ENCODE measurements around the gene MVB12B.
"Not testable (repeated sequence)": the region's sequence is repeated elsewhere in the genome, so short reads cannot be mapped to it uniquely, and the experiment has no call there.

MVB12B gene

DNA sequence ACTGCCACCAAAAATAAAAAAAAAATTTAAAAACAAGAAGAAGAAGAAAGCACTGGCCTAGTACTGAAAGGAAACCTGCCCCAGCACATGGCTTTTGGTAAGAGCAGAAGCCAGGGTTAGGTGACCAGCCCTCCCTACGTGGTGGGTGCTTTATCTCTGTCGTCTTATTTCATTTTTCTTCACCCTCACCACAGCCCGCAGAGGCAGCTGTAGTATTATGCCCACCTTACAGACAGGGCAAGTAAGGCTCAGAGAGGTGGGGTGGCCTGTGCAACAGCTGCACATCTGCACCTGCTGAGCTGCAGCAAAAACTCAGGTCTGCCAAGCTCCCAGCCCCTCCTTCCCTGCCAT lies 146.3 kb downstream of the MVB12B start:
- no peak for DNase-seq (ENCODE audit: low read depth)

DNA sequence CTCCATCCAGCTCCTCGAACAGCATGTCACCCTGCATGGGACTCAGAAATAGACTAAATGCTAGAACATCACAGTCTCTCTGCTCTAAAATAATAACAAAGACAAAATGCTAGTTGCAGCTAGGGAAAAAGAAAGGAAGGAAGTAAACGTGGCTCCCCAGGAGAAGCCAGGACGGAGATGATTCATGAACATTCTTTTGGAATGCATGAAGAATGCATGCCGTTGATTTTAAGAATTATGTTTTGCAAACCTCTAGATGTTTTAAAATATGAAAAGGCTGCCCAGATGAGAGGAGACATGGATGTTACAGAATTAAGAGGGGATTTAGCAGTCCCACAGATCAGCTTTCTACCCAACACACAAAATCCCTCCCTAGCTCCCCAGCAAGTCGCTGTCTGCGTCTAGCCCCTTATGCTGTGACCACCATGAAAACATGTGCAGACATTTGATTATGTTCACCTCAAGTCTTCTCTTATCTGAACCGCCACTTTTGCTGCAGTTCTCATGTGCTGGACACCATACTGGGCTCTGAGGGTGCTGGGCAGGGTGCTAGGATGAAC lies 147.7 kb downstream of the MVB12B start:
- no peak for DNase-seq (ENCODE audit: low read depth)

DNA sequence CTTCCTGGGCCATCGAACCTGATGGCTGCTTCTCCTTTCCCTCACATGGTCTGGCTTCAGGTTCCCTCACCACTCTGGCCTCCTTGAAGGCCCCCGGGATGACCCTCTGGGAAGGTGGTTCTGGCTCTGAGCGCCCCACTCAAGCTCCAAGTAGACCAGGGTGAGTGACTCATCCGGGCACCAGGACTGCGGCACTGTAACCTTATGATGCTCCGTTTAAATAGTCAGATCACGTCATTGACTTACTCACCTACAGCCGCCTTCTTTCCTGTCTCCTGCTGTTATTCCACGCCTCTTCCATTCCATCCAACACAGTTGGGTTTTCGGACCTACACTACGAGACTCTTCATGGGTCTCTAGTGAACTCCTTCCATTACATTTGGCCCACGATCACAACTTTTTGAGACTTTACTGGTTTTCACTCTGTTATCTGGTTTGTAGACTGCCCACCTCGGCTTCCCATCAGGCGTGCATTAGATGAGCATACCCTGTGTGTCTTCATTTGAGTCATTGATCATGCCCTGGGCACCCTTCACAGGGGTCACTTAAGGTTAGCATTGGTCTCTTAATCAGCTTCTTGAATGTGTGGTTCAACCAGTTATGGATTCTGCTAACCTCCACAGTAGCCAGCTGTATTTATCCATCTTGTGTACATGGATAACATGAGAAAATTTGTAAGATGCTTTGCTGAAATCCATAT lies 148.3 kb downstream of the MVB12B start:
- no peak for DNase-seq (ENCODE audit: low read depth)

DNA sequence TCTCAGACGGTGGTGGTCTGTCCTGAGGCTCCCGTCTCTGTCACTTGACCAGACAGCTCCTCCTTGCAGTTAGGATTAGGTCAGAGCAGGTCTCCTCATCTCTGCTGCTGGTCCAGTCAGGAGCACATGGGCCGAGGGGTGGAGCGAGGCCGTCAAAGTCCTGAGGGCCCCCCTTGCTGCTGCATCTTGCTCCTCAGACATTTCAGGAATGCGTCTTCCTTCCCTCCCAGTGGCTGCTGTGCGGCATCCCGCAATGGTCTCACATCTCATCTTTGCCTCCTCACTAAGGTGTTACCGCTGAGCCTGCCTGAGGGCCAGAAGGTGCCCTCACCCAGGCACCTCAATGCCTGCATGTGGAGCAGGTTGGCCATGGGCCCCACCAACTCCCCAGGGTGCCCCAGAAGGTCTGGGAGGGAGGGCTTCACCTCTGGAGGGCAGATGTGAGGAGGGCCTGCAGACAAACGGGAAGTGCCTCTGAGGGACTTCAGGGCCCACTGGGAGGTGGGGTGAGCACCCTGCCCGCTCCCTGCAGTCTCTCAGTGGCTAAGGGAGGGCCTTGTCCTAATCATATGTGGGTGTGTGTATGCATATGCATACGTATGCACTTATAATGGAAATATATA lies 149.4 kb downstream of the MVB12B start:
- no peak for DNase-seq (ENCODE audit: low read depth)

DNA sequence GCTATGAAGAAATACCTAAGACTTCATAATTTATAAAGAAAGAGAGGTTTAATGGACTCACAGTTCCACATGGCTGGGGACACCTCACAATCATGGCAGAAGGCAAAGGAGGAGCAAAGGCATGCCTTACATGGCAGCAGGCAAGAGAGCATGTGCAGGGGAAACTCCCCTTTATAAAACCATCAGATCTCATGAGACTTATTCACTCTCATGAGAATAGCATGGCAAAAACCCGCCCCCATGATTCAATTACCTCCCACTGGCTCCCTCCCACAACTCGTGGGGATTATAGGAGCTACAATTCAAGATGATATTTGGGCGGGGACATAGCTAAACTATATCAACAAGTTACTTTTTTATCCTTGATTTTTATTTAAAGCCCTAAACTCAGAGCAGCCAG lies 150.8 kb downstream of the MVB12B start:
- DNase-seq (ENCODE audit: low read depth) = not testable (repeated sequence)

DNA sequence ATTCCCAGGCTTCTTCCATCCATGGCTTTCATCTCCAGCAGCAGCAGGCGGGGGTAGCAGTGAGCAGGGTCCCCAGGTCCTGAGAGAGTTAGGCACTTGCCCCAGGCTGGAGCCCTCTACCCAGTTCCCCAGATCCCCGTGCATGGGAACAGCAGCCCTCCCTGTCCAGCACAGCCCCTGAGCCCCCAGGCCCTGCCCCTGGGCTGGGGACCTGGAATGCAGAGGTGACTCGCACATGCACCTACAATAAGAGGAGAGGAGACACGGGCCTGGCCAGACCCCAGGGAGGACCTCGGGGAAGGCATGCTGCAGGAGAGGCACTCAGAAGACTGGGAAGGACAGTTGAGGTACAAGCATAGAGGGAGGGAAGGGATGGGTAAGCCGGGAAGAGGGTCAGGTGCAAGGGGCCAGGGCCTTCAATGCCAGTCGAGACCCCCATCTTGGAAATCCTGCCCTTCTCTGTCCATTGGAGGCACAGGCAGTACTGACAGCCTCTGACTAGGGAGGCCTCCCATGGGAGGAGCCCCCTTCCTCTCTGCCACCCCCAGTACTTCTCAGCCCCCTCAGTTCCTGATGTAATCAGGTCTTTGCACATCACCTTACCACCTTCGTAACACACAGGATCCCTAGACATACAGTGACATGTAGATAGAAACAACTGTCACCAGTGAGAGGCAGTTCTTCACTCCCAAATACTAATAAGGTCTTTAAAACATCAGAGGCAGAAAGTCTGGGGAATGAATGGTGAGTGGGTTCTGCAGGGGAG lies 151.8 kb downstream of the MVB12B start:
- no peak for DNase-seq (ENCODE audit: low read depth)

DNA sequence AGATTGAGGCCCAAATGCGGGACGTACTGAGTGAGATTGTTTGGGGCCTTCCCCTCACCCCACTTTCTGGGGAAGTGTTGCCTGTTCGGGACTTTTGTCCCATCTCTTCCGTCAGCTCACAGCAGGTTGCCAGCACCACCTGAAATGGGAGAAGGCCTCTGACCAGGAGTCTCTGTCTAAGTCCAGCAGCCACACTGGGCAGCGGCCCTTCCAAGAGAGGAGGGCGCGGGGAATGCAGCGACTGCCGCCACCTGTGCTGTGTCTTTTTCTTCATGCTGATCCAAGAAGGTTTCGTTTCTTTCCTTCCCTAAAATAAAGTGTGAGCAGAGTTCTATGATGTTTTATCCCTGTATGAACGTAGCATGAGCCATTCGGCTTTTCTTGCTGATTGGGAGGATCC lies 152.9 kb downstream of the MVB12B start:
- DNase-seq (ENCODE audit: low read depth) = no peak

DNA sequence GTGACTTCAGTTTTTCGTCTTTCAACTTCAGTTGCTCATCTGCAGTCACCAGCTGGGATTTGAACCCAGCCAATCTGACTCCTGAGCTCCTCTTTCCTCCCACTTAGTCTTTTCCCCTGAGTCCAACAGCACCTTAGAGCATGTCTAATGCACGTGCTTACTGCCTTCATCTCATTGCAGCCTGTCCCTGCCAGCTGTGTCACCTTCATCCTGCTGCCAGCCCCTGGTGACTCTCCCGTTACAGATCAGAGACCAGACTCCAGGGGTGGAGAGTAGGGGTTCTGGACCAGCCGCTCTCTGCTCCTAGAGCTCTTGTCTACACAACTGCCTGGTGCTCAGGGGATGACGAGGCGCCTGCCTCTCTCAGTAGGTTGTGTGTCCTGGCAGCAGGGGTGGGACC lies 154.2 kb downstream of the MVB12B start:
- DNase-seq (ENCODE audit: low read depth) = no peak

DNA sequence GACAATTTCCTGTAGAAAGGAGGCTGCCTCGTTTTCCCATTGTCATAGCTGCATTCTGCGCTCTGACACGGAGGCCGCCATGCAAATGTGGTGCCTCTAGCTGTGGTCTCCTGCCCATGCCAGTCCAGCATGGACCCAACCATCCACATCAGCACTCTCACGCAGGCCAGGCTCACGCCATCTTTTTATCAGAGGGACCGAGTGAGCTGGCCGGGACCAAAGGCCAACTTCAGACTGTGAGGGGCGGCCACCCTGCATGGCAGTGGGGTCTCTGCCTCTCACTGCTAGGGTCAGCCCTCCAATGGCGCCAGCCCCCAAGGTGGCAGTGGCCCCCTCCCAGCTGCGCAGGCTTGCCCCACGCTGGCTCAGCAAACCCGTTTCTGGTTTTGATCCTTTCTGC lies 155.2 kb downstream of the MVB12B start:
- no peak for DNase-seq (ENCODE audit: low read depth)

DNA sequence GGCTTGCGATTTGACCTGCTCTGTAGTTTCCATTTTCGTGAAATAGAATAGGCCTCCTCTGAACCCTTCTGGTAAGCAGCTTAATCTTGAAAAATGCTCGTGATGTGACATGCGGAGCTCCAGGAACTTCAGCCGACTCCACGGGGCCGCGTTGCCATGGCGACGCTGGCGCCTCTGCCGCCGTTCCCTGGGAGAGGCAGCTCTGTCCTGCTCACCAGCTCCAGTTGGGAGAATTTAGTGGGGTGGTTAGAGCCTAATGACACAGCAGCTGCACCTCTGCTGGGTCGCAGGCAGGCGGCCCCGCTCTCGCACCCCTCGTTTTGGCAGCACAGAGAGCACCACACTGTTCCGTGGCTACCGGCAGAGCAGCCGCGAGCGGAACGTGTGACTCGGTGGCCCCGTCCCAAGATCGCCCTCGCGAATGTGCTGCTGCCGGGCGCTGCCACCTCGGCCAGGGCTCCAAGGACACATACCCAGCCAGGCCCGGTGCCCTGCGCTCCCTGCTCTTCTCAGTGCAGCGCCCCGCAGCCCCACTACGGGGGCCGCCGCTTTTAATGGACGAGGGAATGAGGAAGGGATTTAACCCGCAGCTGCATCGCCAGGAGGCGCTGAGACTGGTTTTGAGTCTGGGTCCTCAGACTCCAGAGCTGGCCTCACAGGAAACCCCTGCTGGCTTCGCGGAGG lies 155.9 kb downstream of the MVB12B start:
- DNase-seq (ENCODE audit: low read depth) = no peak

DNA sequence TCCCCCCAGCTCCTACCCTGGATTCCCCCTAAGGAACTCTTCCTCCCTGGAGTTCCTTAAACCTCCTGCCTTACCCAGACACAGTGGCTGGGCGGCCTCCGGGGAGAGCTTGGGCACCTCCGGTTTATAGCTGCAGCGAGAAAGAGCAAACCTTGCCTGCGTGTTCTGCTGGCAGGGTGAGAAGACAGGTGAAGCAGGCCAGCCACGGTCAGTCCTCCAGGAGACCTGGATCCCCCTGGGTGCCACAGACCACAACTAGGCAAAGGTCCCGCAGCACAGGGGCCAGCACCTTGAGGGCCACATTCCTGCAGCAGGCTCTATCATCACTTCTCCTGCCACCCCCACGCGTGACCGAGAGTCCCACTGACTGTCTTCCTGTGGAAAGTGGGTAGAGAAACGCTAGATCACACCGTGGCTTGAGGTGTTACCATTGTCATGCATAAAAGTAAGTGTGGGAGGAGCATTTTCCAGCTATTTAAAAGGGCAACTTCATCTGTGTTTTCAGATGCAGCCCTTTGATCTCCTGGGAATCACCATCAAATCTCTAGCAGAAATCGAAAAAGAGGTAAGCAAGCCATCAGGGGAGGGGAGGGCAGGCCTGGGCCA lies 156.9 kb downstream of the MVB12B start:
- no peak for DNase-seq (ENCODE audit: low read depth)

DNA sequence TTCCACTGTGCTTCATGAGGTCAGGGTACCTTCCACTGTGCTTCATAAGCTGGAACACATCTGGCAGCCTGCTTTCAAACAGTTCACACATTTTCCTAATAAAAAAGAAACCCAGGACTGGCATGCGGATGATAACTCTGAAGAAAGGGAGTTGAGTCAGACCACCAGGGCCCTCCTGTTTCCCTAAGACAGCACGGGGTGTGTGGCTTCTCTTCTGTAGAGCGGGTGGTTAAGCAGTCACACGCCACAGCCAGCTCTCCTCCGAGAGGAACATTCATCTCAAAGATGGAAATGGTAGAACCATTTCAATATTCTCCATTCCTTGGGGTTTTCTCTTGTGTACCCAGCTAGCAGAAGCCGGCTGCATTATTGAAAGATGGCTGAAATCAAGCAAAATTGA lies 159.0 kb downstream of the MVB12B start:
- DNase-seq (ENCODE audit: low read depth) = no peak

DNA sequence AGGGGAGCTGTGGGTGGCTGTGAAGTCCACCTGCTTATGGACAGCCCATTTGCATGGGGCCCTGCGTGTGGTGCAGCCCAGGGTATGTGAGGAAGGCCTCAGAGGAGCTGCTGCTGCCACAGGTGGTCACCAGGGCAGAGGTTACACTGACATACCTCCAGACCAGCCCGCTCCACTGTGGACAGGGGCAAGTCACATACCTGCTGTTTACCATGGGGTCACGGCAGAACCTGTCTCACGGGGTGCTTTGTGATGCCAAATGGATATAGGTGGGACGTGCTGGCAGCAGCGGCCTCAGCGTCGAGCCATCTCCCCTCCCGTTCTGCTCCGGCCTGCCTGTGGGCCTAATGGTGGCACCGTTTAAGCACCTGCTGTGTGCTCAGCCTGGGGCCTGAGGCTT lies 159.6 kb downstream of the MVB12B start:
- DNase-seq (ENCODE audit: low read depth) = no peak

DNA sequence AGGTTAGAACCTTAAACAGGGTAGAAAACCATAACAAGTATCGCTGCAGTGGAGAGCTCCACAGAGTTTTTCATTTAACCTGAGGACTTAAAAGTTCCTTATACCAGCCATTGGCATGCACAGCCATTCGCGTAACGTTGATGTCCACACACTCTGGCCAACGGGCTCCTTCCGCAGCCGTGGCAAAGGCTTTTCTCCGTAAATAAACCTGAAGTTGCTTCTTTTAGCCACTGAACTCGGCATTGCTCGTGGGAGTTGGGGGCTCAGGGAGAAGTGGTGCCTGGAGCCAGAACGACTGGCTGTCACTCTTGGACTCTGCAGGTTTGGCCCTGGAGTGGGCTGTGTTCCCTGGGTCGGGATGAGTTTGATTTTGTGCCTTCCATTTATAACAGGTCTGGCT lies 161.2 kb downstream of the MVB12B start:
- DNase-seq (ENCODE audit: low read depth) = no peak

DNA sequence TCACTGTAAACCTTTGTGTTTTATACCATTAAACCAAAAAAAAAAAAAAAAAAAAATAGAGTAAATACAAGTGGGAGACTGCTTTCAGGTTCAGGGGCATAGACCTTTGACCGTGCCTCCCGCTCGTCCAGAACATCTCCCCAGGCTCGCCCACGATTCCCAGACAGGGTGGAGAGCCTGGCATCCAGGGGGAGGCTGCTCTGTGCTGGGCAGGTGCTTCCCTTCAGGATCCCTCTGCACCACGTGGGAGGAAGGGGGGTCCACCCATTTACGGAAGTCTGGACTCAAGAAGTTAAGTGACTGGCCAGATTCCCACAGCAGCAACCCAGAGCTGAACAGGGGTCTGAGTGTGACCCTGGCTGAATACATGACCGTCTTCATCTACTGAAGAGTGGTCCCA lies 161.7 kb downstream of the MVB12B start:
- DNase-seq (ENCODE audit: low read depth) = no peak

DNA sequence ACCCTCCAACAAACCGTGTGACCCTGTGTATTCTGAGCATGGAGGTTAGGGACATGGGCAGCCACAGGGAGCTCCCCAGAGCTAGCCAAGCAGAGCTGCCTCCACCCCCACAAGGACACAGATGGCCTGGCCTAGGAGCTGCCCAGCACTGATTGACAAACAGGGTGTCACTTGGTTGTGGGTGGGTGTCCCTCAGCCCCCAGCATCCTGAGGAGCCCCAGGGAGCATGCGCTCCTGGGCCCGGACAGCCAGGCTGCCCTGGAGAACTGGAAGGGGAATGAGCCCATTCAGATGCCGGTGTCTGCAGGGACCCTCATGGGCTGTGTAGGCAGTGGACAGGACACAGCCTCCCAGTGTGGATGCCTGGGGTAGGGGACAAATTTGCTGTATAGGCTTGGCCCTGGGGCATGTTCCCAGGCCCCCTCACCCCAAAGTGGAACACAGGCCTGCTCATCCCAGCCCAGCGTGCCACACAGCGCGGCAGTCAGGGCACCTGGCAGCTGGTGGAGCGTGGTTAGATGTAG lies 162.3 kb downstream of the MVB12B start:
- DNase-seq (ENCODE audit: low read depth) = no peak

DNA sequence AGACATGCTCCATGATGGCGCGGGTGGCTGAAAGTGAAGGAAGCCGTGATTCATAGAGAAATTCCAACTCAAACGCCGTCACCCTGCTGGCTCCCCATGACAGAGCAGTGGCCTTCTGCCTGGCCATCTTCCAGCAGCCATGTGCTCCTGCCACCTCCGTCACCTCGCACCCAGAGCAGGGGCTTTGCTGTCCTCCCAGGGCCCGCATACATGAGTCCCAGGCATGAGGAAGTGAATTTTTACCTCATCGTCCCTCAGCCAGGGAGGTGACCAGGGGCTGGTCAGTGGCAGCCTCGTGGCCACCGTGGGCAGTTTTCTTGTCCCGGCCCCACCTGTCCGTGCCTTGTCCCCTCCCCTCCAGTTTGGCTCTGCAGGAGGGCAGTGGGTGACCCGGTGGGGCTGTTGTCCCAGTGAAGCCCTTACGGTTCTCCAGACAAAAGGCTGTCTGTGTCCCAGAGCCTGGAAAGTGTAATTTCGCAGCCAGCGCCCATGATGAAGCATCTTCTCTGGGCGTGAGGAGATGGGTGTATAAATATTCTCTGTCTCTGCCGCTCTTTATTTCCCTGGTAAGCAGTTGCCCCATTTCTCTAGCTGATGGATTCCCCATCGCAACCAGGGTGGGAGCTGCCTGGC lies 163.1 kb downstream of the MVB12B start:
- DNase-seq (ENCODE audit: low read depth) = no peak

DNA sequence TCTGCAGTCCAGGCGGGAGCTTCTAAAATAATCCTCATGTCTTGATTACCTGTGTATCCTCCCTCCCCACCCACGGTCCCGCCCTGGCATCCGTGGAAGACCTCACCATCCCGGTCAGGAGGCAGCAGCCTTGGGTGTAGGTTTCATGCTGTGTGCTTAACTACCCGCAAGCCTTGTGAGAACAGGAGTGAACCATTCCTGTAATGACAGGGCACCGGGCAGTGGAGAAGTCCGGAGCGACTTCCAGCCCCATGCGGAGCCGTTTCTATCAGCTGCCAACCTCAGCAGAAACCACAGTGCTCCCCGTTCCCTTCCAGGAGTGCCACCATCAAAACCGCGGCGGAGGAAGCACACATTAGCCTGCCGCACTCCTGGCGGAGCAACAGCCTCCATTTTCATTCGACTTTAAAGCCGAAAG lies 163.6 kb downstream of the MVB12B start:
- DNase-seq (ENCODE audit: low read depth) = no peak

DNA sequence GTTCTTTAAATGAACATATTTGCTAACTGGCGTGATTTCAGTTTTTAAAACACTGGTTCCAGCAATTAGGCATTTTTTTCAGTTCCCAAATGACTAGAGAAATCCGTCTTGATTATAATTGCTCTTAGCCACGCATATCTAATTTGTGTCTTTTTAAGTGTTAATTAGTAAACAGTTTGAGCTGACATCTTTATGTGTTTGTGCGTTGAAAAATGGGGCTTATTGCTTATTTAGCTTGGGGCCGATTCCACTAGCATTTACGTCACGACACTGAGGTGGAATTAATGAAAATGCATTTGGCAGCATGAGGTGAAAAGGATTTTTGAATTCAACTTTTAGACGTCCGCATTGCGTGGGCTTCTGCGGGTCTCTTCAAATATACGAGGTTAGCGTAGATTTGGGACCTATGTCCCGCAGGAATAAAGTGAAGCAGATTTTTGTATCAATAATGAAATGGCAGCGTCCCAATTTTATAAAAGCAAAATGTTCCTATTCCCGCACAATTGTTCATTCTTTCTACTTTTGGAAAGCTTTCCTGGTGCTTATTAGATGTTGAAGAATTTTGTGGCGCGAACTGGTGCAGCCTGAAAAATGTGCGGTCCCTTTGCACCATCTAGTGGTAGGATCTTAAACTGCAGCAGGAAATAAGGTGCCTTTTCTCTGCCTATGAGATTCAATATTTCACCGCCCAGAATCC lies 164.4 kb downstream of the MVB12B start:
- peak; percentile 43 for DNase-seq (ENCODE audit: low read depth)

DNA sequence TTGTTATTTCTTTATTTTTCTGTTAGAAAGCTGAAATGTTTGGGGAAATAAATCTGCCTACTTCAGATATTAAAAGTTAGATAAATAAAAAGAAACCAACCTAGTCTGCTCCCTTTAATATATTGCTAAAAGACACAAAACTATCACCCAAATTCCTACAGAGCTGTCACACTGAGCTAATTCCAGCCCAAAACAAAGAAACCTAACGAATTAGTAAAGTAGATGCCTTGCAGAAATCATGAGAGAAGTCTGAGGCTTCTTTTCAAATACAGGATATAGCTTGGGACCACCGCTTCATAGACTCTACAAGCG lies 164.9 kb downstream of the MVB12B start:
- DNase-seq (ENCODE audit: low read depth) = no peak

DNA sequence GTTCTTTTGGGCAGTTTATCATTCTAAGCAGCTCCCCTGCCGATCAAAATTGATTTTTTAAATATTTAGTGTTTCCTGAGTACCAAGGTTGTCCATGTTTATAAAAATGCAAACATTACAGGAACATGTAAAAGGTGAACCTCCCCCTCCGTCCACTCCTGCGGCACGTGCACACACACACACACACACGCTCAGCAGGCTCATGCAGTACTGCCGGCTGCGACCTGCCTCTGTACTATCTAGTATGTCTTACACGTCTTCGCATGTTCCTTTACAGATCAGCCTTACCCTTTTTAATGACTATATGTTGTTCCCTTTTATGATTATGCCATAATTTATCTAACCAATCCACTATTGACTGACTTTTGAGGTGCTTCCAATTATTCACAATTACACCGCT lies 165.3 kb downstream of the MVB12B start:
- no peak for DNase-seq (ENCODE audit: low read depth)
